Upper lobe of left lung (tissue), 4 donors: ENCODE results near the gene GATA5.

Source experiments
- CTCF ChIP-seq, 6 experiments: fragments of 450-650 bp in 4 of 6; fragments of 200-600 bp in 2 of 6; sonication (generic) in 2 of 6; IDR thresholded peaks; one replicate each; pipeline ENCODE4 v1.5.1; 2016 to 2019; ENCODE audit warnings: antibody characterized with exemption in 6 of 6
- POLR2A ChIP-seq, 4 donors: fragments of 450-650 bp; IDR thresholded peaks; one replicate each; pipeline ENCODE4 v1.5.1; 2016 to 2017; ENCODE audit warnings: antibody characterized with exemption in 4 of 4, mild to moderate bottlenecking in 2 of 4

GRCh38 chr20:62484478-62484877 lies 8.7 kb upstream of the GATA5 start:
- TF ChIP-seq CTCF (IDR thresholded peaks at IDR 0.05) (no peak), POLR2A (IDR thresholded peaks at IDR 0.05) (no peak)
